ENCODE data around the gene ERCC1. TPM values are rescaled to one million over a fixed set of nuclear protein-coding genes. Genes with fewer than 3 reads are reported as not detected.
A peak's percentile ranks its signal among the peaks of the same experiment; 100 is the strongest.

Gene ERCC1
- total and polyA plus RNA-seq, 2 of the 13 experiments (the other 11 are each of a cell fraction or from before 2014, with no cell fraction given), result 40.0 to 66.4 TPM

- peaks cover 8% of the 10 kb centered on the region for H3K79me2 ChIP-seq (ENCODE audit: insufficient read depth, low read length)
- 80% methylated on average over 1 of the region's 12 CpGs for WGBS (ENCODE audit: low lambda C conversion rate)
- peaks cover 16 to 30% of the 10 kb centered on the region in 2 experiments; a peak in 4 of 5 replicates for H3K36me3 ChIP-seq (replicated peaks in 1 of 2; ENCODE audit: control insufficient read depth in 1 of 2, insufficient read depth in 2 of 2, low read length in 2 of 2)
- no peak overlapping the region for H2AFZ ChIP-seq (ENCODE audit: low read length)
- peaks cover 4% of the 10 kb centered on the region; the same call in 1 of the 2 replicates for H4K20me1 ChIP-seq (ENCODE audit: insufficient read depth, low read length)
- DNase-seq (ENCODE audit: low spot score) (no peak), ATAC-seq (no peak), FAIRE-seq (no peak)
- H3K4me3 ChIP-seq (replicated peaks in 1 of 3; ENCODE audit: insufficient read depth in 1 of 3, low read depth in 2 of 3, low read length in 3 of 3), result no peak overlapping the region
- no peak overlapping the region for H3K27ac ChIP-seq (ENCODE audit: extremely low read length, insufficient read depth, low read length)
- no peak overlapping the region for H3K4me2 ChIP-seq (ENCODE audit: low read depth, low read length)
- no peaks in the 10 kb centered on the region for H3K9me3 ChIP-seq (ENCODE audit: low read length)
- TF ChIP-seq HNRNPUL1 (IDR thresholded peaks at IDR 0.05; ENCODE audit: low read depth, low read length) (no peak), AGO2 (optimal IDR thresholded peaks at IDR 0.05; ENCODE audit: low read depth, low read length) (peak; percentile 28)
- H3K9ac ChIP-seq (ENCODE audit: insufficient read depth, low read depth, low read length), result no peak overlapping the region
- CTCF ChIA-PET (ENCODE audit: low intra/inter-chr PET ratio, low total read pairs), result no interaction called here
- in situ Hi-C loops (cut with HindIII; ENCODE audit: extremely low pct_ligation_motif_present, low pct_unique_long_range_greater_than_20kb), result no loop called here
- no peaks in the 10 kb centered on the region for H3K27me3 ChIP-seq (ENCODE audit: control insufficient read depth in 1 of 2, insufficient read depth in 2 of 2, low read length in 2 of 2)
- intact Hi-C loops (cut with micrococcal nuclease; ENCODE audit: unreplicated experiment), result no loop called here
- BruUV-seq (replicated peaks), result no TSS peak
- POLR2A ChIA-PET, result no interaction called here
- H3K4me1 ChIP-seq (ENCODE audit: insufficient read depth, low read length), result peaks cover 18% of the 10 kb centered on the region
Measured at GRCh38 chr19:45364696-45365095, 59.0 kb downstream of the ERCC1 start.

GRCh38 chr19:45363861-45364459, 59.8 kb downstream of the ERCC1 start:
- WGBS (ENCODE audit: low lambda C conversion rate), result 96% methylated on average over 24 of the region's 44 CpGs
- Histone ChIP-seq H3K4me1 (ENCODE audit: insufficient read depth, low read length) (peaks cover 10% of the 10 kb centered on the region), H3K9me3 (ENCODE audit: low read length) (no peaks in the 10 kb centered on the region), H2AFZ (ENCODE audit: low read length) (no peak overlapping the region), H3K79me2 (ENCODE audit: insufficient read depth, low read length) (peaks cover 3% of the 10 kb centered on the region), H3K4me3 (replicated peaks in 1 of 3; ENCODE audit: insufficient read depth in 1 of 3, low read depth in 2 of 3, low read length in 3 of 3) (no peak overlapping the region), H3K36me3 (replicated peaks in 1 of 2; ENCODE audit: control insufficient read depth in 1 of 2, insufficient read depth in 2 of 2, low read length in 2 of 2) (peaks cover 18 to 31% of the 10 kb centered on the region in 2 experiments; a peak in 4 of 5 replicates), H3K4me2 (ENCODE audit: low read depth, low read length) (no peak overlapping the region), H3K9ac (ENCODE audit: insufficient read depth, low read depth, low read length) (no peak overlapping the region), H3K27me3 (ENCODE audit: control insufficient read depth in 1 of 2, insufficient read depth in 2 of 2, low read length in 2 of 2) (no peaks in the 10 kb centered on the region), H4K20me1 (ENCODE audit: insufficient read depth, low read length) (peaks cover 2% of the 10 kb centered on the region; the same call in 1 of the 2 replicates), H3K27ac (ENCODE audit: extremely low read length, insufficient read depth, low read length) (no peak overlapping the region)
- intact Hi-C loops (cut with micrococcal nuclease; ENCODE audit: unreplicated experiment), result no loop called here
- in situ Hi-C loops (cut with HindIII; ENCODE audit: extremely low pct_ligation_motif_present, low pct_unique_long_range_greater_than_20kb), result no loop called here
- TF ChIP-seq SP5 (CRISPR knock-in tag; IDR thresholded peaks at IDR 0.05; ENCODE audit: borderline replicate concordance, low read depth) (no peak), ZNF780A (CRISPR knock-in tag; IDR thresholded peaks at IDR 0.05) (no peak), ETS1 (CRISPR knock-in tag; IDR thresholded peaks at IDR 0.05) (no peak)
- ChIA-PET POLR2A (no interaction called here), CTCF (ENCODE audit: low intra/inter-chr PET ratio, low total read pairs) (no interaction called here)
- ATAC-seq (no peak), DNase-seq (ENCODE audit: low spot score) (no peak), FAIRE-seq (no peak)
- BruUV-seq (replicated peaks), result no TSS peak
